Gastroesophageal sphincter (tissue), 3 donors: Measurements from ENCODE around the gene GSTT2B.

Experiments used
- CTCF ChIP-seq, 4 experiments: fragments of 200-600 bp in 2 of 4; fragments of 450-650 bp in 2 of 4; sonication (generic) in 1 of 4; IDR thresholded peaks; one replicate each; pipeline ENCODE4 v1.5.1; 2017 to 2019; ENCODE audit warnings: antibody characterized with exemption in 4 of 4, mild to moderate bottlenecking in 2 of 4, moderate library complexity in 2 of 4
- POLR2AphosphoS5 ChIP-seq: sonication (generic); formaldehyde crosslinking; IDR thresholded peaks from one replicate; pipeline ENCODE4 v1.6.1; 2017; ENCODE audit warnings: antibody characterized with exemption

- TF ChIP-seq CTCF (IDR thresholded peaks at IDR 0.05) (no peak), POLR2AphosphoS5 (no peak)
Measured at GRCh38 chr22:24008381-24009226, 47.6 kb upstream of the GSTT2B start.
